ENCODE data around the gene VASH1. TPM values are rescaled to one million over a fixed set of nuclear protein-coding genes. Genes with fewer than 3 reads are reported as not detected.
A peak's percentile ranks its signal among the peaks of the same experiment; 100 is the strongest.

Gene VASH1
- polyA plus RNA-seq, 1 of the 3 experiments (the other 2 are of a cell fraction): 4.9 TPM

DNA sequence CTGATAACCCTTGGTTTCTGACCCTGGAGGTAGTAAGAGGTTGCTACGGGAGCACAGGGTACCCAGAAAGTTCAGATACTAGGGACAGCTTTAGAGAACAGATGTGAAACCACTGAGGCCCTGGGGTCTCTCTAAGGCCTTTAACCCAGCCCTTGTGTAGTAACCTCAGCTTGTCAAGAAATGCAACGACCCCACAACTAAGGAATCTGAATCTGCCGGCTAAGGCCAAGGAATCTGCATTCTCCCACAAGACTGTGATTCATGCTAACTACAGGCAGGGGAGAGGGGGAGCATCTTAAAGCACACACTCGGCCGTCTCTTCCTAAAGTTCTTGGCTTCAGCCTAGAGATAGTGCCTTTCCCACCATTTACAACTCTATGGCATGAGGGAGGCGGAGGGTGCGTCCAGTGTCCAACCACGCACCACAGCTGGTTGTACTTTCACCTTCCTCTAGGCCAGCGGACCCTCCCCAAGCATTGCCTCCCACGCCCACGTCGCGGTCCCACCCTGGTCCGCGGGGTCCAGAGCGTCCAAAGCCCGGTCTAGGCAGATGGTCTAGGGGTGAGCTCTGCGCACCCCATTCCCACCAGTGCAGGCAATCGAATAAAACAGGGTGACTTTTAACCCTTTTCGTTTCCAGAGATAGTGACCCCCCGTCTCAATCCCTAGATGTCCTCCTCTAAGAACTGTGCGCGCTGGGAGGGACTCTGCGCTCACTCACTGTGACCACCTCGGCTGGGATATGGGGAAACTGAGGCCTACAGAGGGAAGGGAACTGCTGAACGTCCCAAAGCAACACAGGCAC, 735 bp upstream of the VASH1 start:
- ChIA-PET CTCF (interaction anchor here (1.2 to 3.6 kb wide), 4 partner anchors 24 to 62 kb away, joined by 3 to 18 read pairs (median 6); no protein-coding TSS in a partner anchor), POLR2A (no interaction called here)
- no peaks in the 10 kb centered on the region for H3K27me3 ChIP-seq (ENCODE audit: insufficient read depth)
- no peaks in the 10 kb centered on the region for H3K79me2 ChIP-seq (ENCODE audit: insufficient read depth)
- peak overlapping the region; percentile 93 for H2AFZ ChIP-seq (ENCODE audit: low read depth)
- H3F3A ChIP-seq (replicated peaks; ENCODE audit: insufficient read depth): peaks cover 2% of the 10 kb centered on the region
- no peaks in the 10 kb centered on the region for H3K9me2 ChIP-seq
- peaks cover 0 to 27% of the 10 kb centered on the region in 2 experiments; a peak in 1 of 4 replicates for H3K4me1 ChIP-seq (ENCODE audit: control insufficient read depth in 1 of 2, insufficient read depth in 2 of 2, low read depth in 1 of 2, low read length in 1 of 2)
- H3K4me3 ChIP-seq (ENCODE audit: low read depth in 2 of 2, low read length in 1 of 2): peak overlapping the region; percentile 79 to 92
- 81% methylated on average over 26 of the region's 26 CpGs for WGBS (ENCODE audit: low lambda C conversion rate)
- H3K4me2 ChIP-seq: peak overlapping the region; percentile 98
- TF ChIP-seq EZH2phosphoT487 (IDR thresholded peaks at IDR 0.05; ENCODE audit: borderline replicate concordance, low read depth) (no peak), ELF1 (IDR thresholded peaks at IDR 0.05) (no peak), SMC3 (IDR thresholded peaks at IDR 0.05; ENCODE audit: low read depth, low read length) (no peak)
- TF ChIP-seq, protein P1, sequence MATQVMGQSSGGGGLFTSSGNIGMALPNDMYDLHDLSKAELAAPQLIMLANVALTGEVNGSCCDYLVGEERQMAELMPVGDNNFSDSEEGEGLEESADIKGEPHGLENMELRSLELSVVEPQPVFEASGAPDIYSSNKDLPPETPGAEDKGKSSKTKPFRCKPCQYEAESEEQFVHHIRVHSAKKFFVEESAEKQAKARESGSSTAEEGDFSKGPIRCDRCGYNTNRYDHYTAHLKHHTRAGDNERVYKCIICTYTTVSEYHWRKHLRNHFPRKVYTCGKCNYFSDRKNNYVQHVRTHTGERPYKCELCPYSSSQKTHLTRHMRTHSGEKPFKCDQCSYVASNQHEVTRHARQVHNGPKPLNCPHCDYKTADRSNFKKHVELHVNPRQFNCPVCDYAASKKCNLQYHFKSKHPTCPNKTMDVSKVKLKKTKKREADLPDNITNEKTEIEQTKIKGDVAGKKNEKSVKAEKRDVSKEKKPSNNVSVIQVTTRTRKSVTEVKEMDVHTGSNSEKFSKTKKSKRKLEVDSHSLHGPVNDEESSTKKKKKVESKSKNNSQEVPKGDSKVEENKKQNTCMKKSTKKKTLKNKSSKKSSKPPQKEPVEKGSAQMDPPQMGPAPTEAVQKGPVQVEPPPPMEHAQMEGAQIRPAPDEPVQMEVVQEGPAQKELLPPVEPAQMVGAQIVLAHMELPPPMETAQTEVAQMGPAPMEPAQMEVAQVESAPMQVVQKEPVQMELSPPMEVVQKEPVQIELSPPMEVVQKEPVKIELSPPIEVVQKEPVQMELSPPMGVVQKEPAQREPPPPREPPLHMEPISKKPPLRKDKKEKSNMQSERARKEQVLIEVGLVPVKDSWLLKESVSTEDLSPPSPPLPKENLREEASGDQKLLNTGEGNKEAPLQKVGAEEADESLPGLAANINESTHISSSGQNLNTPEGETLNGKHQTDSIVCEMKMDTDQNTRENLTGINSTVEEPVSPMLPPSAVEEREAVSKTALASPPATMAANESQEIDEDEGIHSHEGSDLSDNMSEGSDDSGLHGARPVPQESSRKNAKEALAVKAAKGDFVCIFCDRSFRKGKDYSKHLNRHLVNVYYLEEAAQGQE (IDR thresholded peaks at IDR 0.05; ENCODE audit: low read depth, low read length): no peak
- H3K27ac ChIP-seq (ENCODE audit: low read depth in 2 of 2, low read length in 1 of 2): no peak overlapping the region; a peak in 1 of 4 replicates
- peak; percentile 3 for DNase-seq
- no peaks in the 10 kb centered on the region for H3K36me3 ChIP-seq (replicated peaks in 1 of 2; ENCODE audit: control insufficient read depth in 1 of 2, insufficient read depth in 2 of 2, low read length in 1 of 2)
- no peaks in the 10 kb centered on the region for H4K20me1 ChIP-seq (ENCODE audit: insufficient read depth)
- peak overlapping the region; percentile 55; the same call in 1 of the 2 replicates for H3K9ac ChIP-seq
- H3K9me3 ChIP-seq: no peaks in the 10 kb centered on the region

DNA sequence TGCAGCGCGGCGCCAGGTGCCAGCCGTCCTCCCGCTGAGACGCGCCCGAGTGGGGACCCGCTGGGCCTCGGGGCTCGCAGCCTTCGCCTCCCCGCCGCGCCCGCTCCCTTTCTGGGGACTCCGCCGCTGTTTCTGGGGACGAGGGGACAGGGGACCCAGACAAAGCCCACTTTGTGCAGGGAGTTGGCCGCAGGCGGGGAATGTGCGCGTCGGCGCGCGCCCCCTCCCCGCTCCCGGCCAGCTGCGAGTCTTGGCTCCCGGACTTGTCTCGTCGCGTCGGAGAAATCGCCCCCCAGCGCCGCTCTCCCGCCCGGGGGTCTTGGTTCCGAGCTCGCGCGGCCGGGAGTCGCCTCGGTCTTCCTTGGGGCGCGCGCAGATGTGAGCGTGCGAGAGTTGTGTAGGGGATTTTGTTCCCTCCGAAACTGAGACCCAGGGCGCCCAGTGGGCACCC, 717 bp downstream of the VASH1 start:
- peak overlapping the region; percentile 98 for H3K4me2 ChIP-seq
- no peaks in the 10 kb centered on the region for H3K79me2 ChIP-seq (ENCODE audit: insufficient read depth)
- peak overlapping the region in 1 of 2 experiments; percentile 79; a peak in 2 of 4 replicates for H3K27ac ChIP-seq (ENCODE audit: low read depth in 2 of 2, low read length in 1 of 2)
- 4% methylated on average over 11 of the region's 54 CpGs for WGBS (ENCODE audit: low lambda C conversion rate)
- POLR2A ChIA-PET: no interaction called here
- H3K4me1 ChIP-seq (ENCODE audit: control insufficient read depth in 1 of 2, insufficient read depth in 2 of 2, low read depth in 1 of 2, low read length in 1 of 2): peaks cover 0 to 25% of the 10 kb centered on the region in 2 experiments; a peak in 1 of 4 replicates
- CTCF ChIA-PET: interaction anchor here (2.0 to 3.6 kb wide), 2 partner anchors 23 to 52 kb away, joined by 9 to 18 read pairs; no protein-coding TSS in a partner anchor
- H3F3A ChIP-seq (replicated peaks; ENCODE audit: insufficient read depth): peaks cover 2% of the 10 kb centered on the region
- no peaks in the 10 kb centered on the region for H4K20me1 ChIP-seq (ENCODE audit: insufficient read depth)
- no peak for DNase-seq
- no peaks in the 10 kb centered on the region for H3K27me3 ChIP-seq (ENCODE audit: insufficient read depth)
- no peaks in the 10 kb centered on the region for H3K9me3 ChIP-seq
- TF ChIP-seq SIN3A (IDR thresholded peaks at IDR 0.05; ENCODE audit: borderline replicate concordance, low read depth, low read length) (no peak), RAD21 (IDR thresholded peaks at IDR 0.05; ENCODE audit: low read length) (no peak)
- no peaks in the 10 kb centered on the region for H3K9me2 ChIP-seq
- peak overlapping the region; percentile 55 for H3K9ac ChIP-seq
- H3K36me3 ChIP-seq (replicated peaks in 1 of 2; ENCODE audit: control insufficient read depth in 1 of 2, insufficient read depth in 2 of 2, low read length in 1 of 2): no peaks in the 10 kb centered on the region
- H3K4me3 ChIP-seq (ENCODE audit: low read depth in 2 of 2, low read length in 1 of 2): peak overlapping the region; percentile 79 to 92
- H2AFZ ChIP-seq (ENCODE audit: low read depth): peak overlapping the region; percentile 93

All from SK-N-SH (cell line).